Activated CD8-positive, alpha-beta memory T cell treated with anti-CD3 and anti-CD28 coated beads for 1 hour (primary cell): Measurements from ENCODE around the gene PLSCR1.
"Not testable (repeated sequence)": the region's sequence is repeated elsewhere in the genome, so short reads cannot be mapped to it uniquely, and the experiment has no call there.

Experiments used
- DNase-seq, 2 donors: peaks; one replicate each; pipeline ENCODE4 v3.0.0-alpha.2; 2020; ENCODE audit warnings: low read depth in 1 of 2; ENCODE audit errors: extremely low read depth in 1 of 2

Gene PLSCR1

GRCh38 chr3:146550743-146551510 is 6.5 kb upstream of the PLSCR1 start:
- no peak for DNase-seq

DNA sequence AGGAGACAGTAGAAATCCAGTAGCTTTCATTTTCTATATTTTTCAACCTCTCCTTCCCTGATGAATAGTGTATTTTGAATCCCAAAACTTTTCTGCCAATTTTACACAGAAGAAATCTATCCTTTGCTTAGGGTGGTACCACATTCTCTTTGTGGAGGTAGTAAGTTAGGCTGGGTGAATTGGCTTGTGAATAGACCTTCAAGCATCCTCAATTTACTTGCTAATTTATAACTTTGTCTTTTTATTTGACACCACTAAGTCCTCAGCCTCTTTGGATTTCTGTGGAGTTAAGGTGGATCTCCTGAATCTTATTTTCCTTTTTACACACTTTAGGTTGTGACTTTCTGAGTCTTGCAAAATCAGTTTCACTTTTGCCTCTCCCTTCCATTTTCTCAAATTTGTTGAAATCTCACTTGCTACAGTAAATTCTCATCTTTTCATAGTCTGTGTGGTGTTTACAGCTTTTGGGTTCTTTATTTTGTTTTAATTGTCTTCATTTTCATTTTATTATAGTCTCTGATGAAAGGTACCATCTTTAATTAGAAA is 5.7 kb upstream of the PLSCR1 start:
- DNase-seq: no peak

GRCh38 chr3:146547235-146547835 is 2.9 kb upstream of the PLSCR1 start:
- DNase-seq: no peak

DNA sequence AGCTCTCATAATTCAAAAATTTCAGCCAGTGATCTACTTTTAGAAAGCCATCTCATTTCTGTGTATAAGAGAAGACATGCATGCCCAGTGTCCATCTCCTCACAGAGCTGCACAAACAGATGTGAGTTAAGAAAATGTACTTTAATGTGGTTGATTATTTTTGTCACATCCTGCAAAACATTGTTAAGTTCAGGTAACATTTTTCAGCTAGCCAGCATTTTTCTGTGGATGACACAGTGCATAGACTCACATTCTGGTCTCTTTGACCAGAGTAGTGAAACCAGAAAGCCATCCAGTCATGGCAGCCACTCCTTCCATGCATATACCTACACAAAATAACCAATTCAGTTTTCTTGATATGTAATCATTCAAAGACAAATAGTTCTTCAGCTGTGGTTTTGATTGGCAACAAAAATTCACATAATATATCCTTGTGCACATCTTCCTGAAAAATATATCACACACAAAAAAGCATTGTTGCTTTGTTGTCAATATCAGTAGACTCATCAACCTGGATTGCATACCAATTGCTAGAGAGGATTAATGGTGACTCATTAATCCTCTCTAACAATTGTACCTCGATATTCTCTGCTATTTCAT is 2.1 kb upstream of the PLSCR1 start:
- DNase-seq: no peak

- no peak for DNase-seq
These were observed 622 bp upstream of the PLSCR1 start for GRCh38 chr3:146544929-146545528.

DNA sequence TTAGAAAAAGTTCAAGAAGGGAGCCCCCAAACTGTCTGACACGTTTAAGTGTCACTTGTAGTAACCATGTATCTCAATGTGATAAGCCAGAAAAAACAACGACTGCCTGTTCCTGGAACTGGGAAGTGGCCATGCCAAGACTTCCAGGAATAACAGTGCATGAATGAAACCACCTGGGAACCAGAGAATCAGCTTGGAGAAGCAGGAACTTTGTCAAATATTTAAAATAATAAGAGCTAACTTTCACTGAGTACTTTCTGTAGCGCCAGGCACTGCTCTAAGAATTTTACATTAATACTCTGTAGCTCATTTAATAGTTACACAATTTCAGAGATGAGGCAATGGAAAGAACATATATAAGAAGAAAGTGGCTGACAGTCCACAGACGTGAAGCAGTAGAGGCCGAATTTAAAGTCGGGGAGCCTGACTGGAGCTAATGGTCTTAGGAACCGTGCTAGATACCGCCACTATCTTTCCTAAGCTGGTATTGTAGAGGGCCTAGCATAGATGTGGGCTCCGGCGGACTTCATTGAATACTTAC is 876 bp downstream of the PLSCR1 start:
- no peak for DNase-seq

DNA sequence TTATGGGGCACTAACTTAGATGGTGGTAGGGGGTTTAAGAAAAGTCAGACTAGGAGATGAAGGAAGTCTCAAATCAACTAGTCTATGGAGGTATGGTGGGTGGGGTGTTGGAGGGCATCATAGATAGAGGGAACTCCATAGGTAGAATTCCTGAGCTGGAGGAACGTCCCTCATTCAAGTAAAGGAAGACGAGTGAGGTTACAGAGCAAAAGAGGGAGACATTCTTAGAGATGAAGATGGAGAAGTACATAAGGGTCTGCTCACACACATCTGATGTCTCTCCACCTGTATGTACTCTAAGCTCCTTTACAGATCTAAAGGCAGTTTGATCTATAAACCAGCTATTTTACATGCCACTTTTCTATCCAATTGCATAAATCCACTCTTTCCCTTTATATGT is 1.4 kb downstream of the PLSCR1 start:
- DNase-seq: no peak

GRCh38 chr3:146542179-146542578 is 2.2 kb downstream of the PLSCR1 start:
- no peak for DNase-seq

DNA sequence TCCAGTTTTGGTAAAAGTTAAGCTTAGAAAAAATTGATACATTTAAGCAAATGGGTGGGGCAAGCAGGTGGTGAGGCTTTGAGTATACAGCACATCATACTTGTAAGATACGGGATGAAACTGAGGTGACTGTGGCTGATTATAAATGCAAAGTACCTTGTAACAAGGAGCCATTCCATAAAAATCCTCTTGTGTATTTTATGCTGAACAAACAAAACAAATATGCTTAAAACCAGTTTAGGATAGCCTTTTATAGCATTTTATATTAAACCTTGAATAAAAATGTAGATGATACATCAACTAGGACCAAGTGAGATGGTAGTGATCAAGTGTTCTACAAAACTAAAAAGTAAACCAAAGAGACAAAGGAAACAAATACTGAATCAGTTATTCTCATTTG is 3.4 kb downstream of the PLSCR1 start:
- DNase-seq: no peak

DNA sequence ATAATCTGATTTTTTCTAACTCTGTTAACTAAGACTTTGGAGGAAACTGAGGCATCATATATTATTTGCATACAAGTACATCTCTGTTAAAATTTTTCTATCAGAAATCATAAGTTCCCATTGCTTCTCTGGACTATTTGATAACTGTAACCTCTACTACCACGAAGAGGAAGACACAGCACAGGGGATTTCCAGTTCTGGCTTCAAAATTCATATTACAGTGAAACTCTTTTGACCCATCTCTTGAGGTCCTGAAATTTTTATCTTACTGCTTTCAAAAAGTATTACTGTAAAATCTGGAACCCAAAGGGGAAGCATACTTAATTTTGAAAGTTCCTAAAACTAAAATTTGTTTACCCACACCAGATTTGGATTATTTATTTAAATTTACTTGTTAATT is 4.2 kb downstream of the PLSCR1 start:
- no peak for DNase-seq

DNA sequence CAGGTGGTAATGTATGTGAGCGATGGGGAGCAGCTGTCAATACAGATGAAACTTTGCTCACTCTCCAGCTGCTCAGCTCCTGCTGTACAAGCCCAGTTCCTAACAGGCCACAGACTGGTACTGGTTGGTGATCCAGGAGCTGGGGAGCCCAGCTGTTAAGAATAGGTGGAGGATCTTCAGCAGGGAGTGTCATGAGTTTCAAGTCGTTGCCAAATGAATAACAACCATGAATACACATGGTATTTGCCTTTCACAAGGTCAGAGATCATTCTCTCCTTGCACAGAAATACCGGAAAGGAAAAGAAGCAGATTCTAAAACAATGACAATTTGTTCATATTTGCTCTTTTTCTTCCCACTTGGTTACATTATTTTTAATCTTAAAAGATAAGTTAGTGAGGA is 5.1 kb downstream of the PLSCR1 start:
- no peak for DNase-seq

DNA sequence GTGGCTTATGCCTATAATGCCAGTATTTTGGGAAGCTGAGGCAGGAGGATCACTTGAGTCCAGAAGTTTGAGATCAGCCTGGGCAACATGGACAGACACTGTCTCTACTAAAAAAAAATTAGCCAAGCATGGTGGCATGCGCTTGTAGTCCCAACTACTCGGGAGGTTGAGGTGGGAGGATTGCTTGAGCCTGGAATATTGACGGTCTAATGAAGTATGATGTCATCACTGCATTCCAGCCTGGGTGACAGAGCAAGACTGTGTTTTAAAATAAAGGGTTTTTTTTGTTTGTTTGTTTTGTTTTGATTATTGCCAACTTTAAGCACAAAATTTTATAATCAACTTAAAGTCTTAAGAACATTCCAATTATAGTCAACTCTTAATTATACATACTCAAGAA is 6.8 kb downstream of the PLSCR1 start:
- DNase-seq: no peak

- no peak for DNase-seq
These were observed 7.7 kb downstream of the PLSCR1 start for GRCh38 chr3:146536681-146537080.

GRCh38 chr3:146532406-146532805 is 12.0 kb downstream of the PLSCR1 start:
- no peak for DNase-seq

GRCh38 chr3:146530609-146531008 is 13.8 kb downstream of the PLSCR1 start:
- no peak for DNase-seq

DNA sequence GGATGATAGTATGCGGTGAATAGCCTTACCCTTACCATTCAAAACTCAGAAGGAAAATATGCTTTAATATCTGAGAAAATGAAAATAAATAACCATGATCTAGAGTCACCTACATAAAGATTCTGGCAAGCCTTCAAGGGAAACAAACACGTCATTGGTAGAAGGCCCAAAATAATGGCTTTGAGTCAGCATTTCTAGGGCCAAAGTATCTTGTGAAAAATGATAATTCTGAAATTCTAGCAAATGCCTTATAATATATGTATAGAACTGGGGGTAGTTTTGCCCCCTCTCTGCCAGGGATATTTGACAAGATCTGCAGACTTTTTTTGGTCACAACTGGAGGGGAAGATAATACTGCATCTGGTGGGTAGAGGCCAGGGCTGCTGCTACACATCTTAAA is 15.4 kb downstream of the PLSCR1 start:
- no peak for DNase-seq

DNA sequence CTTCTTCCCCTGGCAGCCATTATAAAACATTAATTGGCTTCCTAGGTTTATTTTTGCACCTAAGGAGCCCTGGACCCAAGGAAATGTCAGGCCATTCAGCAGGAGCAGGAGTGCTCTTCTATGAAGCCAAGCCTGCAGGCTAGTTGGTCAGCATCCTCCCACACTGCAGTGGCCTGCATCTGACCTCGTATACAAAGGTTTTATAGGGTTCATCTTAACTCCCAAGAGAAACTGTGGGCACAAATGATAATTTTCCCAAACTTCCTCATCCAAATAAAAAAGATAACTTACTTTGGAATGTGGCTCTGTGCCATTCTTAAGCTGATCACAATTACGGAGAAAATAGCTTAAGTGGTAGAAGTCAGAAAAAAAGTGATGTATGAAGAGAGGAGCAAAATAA is 19.4 kb downstream of the PLSCR1 start:
- no peak for DNase-seq

DNA sequence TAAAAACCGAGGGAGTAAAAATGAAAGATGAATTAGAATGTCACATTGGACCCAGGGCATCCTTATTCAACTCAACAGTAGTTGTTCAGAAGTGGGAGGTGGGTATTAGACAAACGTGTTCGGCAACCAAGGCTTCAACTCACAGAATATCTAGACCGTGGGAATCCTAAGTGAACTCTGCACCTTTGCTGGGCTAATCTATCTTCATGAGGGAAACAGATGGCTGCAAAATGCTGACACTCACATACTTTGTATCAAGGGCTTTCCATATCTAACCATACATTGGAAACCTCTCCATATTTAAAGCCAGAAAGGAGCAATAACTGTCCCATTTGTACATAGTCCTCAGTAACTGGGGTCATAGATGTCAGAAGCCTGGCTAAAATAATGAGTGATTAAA is 20.9 kb downstream of the PLSCR1 start:
- no peak for DNase-seq

GRCh38 chr3:146522174-146523158 is 21.9 kb downstream of the PLSCR1 start:
- not testable (repeated sequence) for DNase-seq

GRCh38 chr3:146521394-146521793 is 23.0 kb downstream of the PLSCR1 start:
- no peak for DNase-seq
